ENCODE data around the gene MPZL2. TPM values are rescaled to one million over a fixed set of nuclear protein-coding genes. Genes with fewer than 3 reads are reported as not detected.

MPZL2 gene
- total RNA-seq, 4 donors from 2014 or later = 21.0 to 32.4 (median 22.3) TPM

GRCh38 chr11:118264569-118265465 lies 720 bp upstream of the MPZL2 start:
- Histone ChIP-seq H3K36me3 (no peaks in the 10 kb centered on the region), H3K4me1 (peaks cover 0 to 13% (median 0%) of the 10 kb centered on the region in 4 donors), H3K27me3 (no peaks in the 10 kb centered on the region), H3K4me3 (peak overlapping the region in 2 of 4 donors; percentile 46 to 47), H3K9me3 (no peaks in the 10 kb centered on the region), H3K27ac (peak overlapping the region in 3 of 4 donors; percentile 9 to 75 (median 71))
- no peak for DNase-seq
- no peak for TF ChIP-seq POLR2A (IDR thresholded peaks at IDR 0.05)
- no peak for TF ChIP-seq CTCF (IDR thresholded peaks at IDR 0.05)

DNA sequence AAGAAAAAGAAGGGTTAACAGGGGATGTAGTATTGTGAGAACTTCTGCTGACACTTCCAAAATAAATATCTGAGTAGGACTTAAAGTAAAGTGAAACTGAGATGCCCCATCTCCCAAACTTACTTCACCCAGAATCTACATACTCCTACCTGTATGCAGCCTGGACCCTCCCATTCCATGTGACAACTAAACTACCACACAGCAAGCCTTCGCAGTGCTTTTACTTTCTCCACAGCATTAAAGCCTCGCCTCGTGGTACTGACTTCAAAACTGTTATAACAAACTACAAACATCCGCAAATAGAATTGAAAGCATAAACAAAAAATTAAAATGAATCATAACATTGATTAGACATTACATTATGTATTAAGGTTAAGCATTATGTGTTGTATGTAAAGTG lies 985 bp downstream of the MPZL2 start:
- Histone ChIP-seq H3K27me3 (no peaks in the 10 kb centered on the region), H3K4me3 (peak overlapping the region in 2 of 4 donors; percentile 46 to 47), H3K27ac (peak overlapping the region in 1 of 4 donors; percentile 71), H3K4me1 (peaks cover 0 to 13% (median 0%) of the 10 kb centered on the region in 4 donors), H3K36me3 (no peaks in the 10 kb centered on the region), H3K9me3 (no peaks in the 10 kb centered on the region)
- DNase-seq = no peak
- TF ChIP-seq CTCF (IDR thresholded peaks at IDR 0.05) = no peak
- no peak for TF ChIP-seq POLR2A (IDR thresholded peaks at IDR 0.05)

GRCh38 chr11:118260353-118260752 lies 3.7 kb downstream of the MPZL2 start:
- Histone ChIP-seq H3K4me3 (no peak overlapping the region), H3K4me1 (peaks cover 0 to 13% (median 0%) of the 10 kb centered on the region in 4 donors), H3K36me3 (no peaks in the 10 kb centered on the region), H3K27me3 (no peaks in the 10 kb centered on the region), H3K27ac (no peak overlapping the region), H3K9me3 (no peaks in the 10 kb centered on the region)
- TF ChIP-seq CTCF (IDR thresholded peaks at IDR 0.05) (no peak), POLR2A (IDR thresholded peaks at IDR 0.05) (no peak)
- no peak for DNase-seq

DNA sequence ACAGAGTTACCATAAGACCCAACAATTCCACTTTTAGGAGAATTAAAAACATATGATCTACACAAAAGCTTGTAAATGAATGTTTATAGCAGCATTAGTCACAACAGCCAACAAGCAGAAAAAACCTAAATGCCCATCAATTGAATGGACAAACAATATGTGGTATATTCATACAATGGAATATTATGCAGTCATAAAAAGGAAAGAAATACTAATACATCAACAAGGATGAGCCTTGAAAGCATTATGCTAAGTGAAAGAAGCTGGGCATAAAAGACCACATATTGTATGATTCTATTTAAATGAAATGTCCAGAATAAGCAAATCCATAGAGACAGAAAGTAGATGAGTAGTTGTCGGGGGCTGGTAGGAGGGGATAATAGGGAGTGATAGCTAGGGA lies 5.0 kb downstream of the MPZL2 start:
- TF ChIP-seq POLR2A (IDR thresholded peaks at IDR 0.05) = no peak
- no peak for TF ChIP-seq CTCF (IDR thresholded peaks at IDR 0.05)
- Histone ChIP-seq H3K9me3 (no peaks in the 10 kb centered on the region), H3K27me3 (no peaks in the 10 kb centered on the region), H3K4me1 (peaks cover 0 to 13% (median 0%) of the 10 kb centered on the region in 4 donors), H3K36me3 (no peaks in the 10 kb centered on the region), H3K27ac (no peak overlapping the region), H3K4me3 (no peak overlapping the region)
- DNase-seq = no peak

- Histone ChIP-seq H3K9me3 (no peaks in the 10 kb centered on the region), H3K4me1 (peaks cover 0 to 13% (median 0%) of the 10 kb centered on the region in 4 donors), H3K36me3 (no peaks in the 10 kb centered on the region), H3K27ac (no peak overlapping the region), H3K27me3 (no peaks in the 10 kb centered on the region), H3K4me3 (no peak overlapping the region)
- no peak for DNase-seq
- TF ChIP-seq POLR2A (IDR thresholded peaks at IDR 0.05) (no peak), CTCF (IDR thresholded peaks at IDR 0.05) (peak in 4 of 6 experiments; percentile 16 to 25 (median 20))
These were observed 5.7 kb downstream of the MPZL2 start for GRCh38 chr11:118258410-118258809.
